Breast epithelium (tissue), 3 donors: ENCODE data around the gene PYDC2.

Source experiments
- CTCF ChIP-seq, 3 donors: fragments of 450-650 bp; IDR thresholded peaks; one replicate each; pipeline ENCODE4 v1.5.1; 2016 to 2017; ENCODE audit warnings: antibody characterized with exemption in 3 of 3, mild to moderate bottlenecking in 3 of 3, moderate library complexity in 3 of 3
- POLR2A ChIP-seq: fragments of 450-650 bp; IDR thresholded peaks from one replicate; pipeline ENCODE4 v1.6.1; 2016; ENCODE audit warnings: antibody characterized with exemption, mild to moderate bottlenecking, moderate library complexity
- POLR2AphosphoS5 ChIP-seq, 3 donors: sonication (generic); formaldehyde crosslinking; IDR thresholded peaks; one replicate each; pipeline ENCODE4 v1.6.1; 2017; ENCODE audit warnings: antibody characterized with exemption in 3 of 3

- TF ChIP-seq POLR2A (no peak), CTCF (IDR thresholded peaks at IDR 0.05) (no peak), POLR2AphosphoS5 (IDR thresholded peaks at IDR 0.05) (no peak)
These were observed 603 bp upstream of the PYDC2 start for GRCh38 chr3:191460360-191460759.
